Measurements from ENCODE around the gene SLC12A3.

- TF ChIP-seq CSRNP3 (CRISPR knock-in tag; IDR thresholded peaks at IDR 0.05) (no peak), ARNTL (CRISPR knock-in tag; IDR thresholded peaks at IDR 0.05; ENCODE audit: borderline replicate concordance, low read depth) (no peak), ESRRG (CRISPR knock-in tag; IDR thresholded peaks at IDR 0.05) (no peak), RARB (CRISPR knock-in tag; IDR thresholded peaks at IDR 0.05) (no peak), CSDC2 (CRISPR knock-in tag; IDR thresholded peaks at IDR 0.05) (no peak), BACH2 (CRISPR knock-in tag; IDR thresholded peaks at IDR 0.05; ENCODE audit: borderline replicate concordance) (no peak), TCF4 (CRISPR knock-in tag; IDR thresholded peaks at IDR 0.05; ENCODE audit: borderline replicate concordance) (no peak), PATZ1 (CRISPR knock-in tag; IDR thresholded peaks at IDR 0.05; ENCODE audit: borderline replicate concordance) (no peak), ZFP30 (CRISPR knock-in tag; IDR thresholded peaks at IDR 0.05) (no peak), ZFP3 (CRISPR knock-in tag; IDR thresholded peaks at IDR 0.05) (no peak), ZNF8 (CRISPR knock-in tag; IDR thresholded peaks at IDR 0.05) (no peak), ZNF565 (CRISPR knock-in tag; conservative IDR thresholded peaks at IDR 0.05; ENCODE audit: low read depth) (no peak)
These were observed 13.4 kb downstream of the SLC12A3 start for GRCh38 chr16:56878282-56878854.

Data from SK-N-SH treated with all-trans-retinoic acid at 6 μM for 48 hours (cell line).